GM19324 (cell line): ENCODE results near the gene TP53.
"Not testable (repeated sequence)": the region's sequence is repeated elsewhere in the genome, so short reads cannot be mapped to it uniquely, and the experiment has no call there.

ENCODE experiments used
- ATAC-seq: cut with Tn5 transposase; IDR thresholded peaks from one replicate; pipeline ENCODE4 v1.9.1; 2021; ENCODE audit warnings: mild to moderate bottlenecking, moderate library complexity; ENCODE audit not compliant: unreplicated experiment, low FRiP score

Gene TP53

GRCh38 chr17:7634384-7634783 lies 52.9 kb downstream of the TP53 start:
- no peak for ATAC-seq

GRCh38 chr17:7633093-7633492 lies 54.2 kb downstream of the TP53 start:
- ATAC-seq: no peak

- no peak for ATAC-seq
Observed at GRCh38 chr17:7632492-7632894, 54.8 kb downstream of the TP53 start.

- ATAC-seq: no peak
Observed at GRCh38 chr17:7631398-7632380, 55.6 kb downstream of the TP53 start.

- ATAC-seq: no peak
Observed at GRCh38 chr17:7629939-7630571, 57.2 kb downstream of the TP53 start, which contains the start of gene SHBG. Gene SHBG (plus strand): TSS chr17:7630135. CDS start chr17:7630173, 38 bp downstream.

- peak; percentile 74 for ATAC-seq
Observed at GRCh38 chr17:7627250-7628121, 59.8 kb downstream of the TP53 start, which contains the start of gene SAT2. Gene SAT2 (minus strand): TSS chr17:7627821. CDS start chr17:7627635, 186 bp downstream.

- ATAC-seq: no peak
Observed at GRCh38 chr17:7626956-7627249, 60.4 kb downstream of the TP53 start.

GRCh38 chr17:7626307-7626706 lies 61.0 kb downstream of the TP53 start:
- ATAC-seq: no peak

GRCh38 chr17:7625749-7626148 lies 61.5 kb downstream of the TP53 start:
- ATAC-seq: not testable (repeated sequence)

- ATAC-seq: no peak
Observed at GRCh38 chr17:7623661-7624060, 63.6 kb downstream of the TP53 start.

- ATAC-seq: no peak
Observed at GRCh38 chr17:7620835-7621234, 66.5 kb downstream of the TP53 start.

- no peak for ATAC-seq
Observed at GRCh38 chr17:7618608-7619007, 68.7 kb downstream of the TP53 start.
